ENCODE measurements around the gene SNAP91. TPM values are rescaled to one million over a fixed set of nuclear protein-coding genes. Genes with fewer than 3 reads are reported as not detected.

SNAP91 gene
- total RNA-seq, 1 donor from 2014 or later: 2.6 TPM

DNA sequence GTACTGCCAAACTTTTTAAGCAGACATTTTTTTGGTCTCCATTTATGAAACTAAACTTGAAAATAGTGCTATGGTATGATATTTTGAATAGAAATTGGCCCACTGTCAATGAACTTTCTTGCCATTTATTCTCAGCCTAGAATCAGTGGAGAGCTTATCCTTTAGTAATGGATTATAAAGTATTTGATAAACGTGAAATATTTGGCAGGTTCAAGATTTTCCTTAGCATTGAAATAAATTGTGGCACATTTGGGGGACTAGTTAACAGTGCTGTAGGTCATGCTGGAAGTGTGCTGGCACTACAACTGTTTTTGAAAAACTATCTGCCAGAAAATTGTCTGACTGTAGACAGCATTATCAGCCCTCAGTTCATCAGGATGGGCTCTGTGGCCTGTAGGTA, 194.4 kb downstream of the SNAP91 start:
- Histone ChIP-seq H3K36me3 (no peaks in the 10 kb centered on the region), H3K9me3 (replicated peaks) (no peaks in the 10 kb centered on the region), H3K4me3 (no peak overlapping the region), H3K27ac (replicated peaks) (no peak overlapping the region), H3K27me3 (ENCODE audit: low read depth) (peaks cover 6% of the 10 kb centered on the region), H3K4me1 (peaks cover 13% of the 10 kb centered on the region)
- intact Hi-C loops (cut with micrococcal nuclease): loop anchor here (2.0 to 10.0 kb wide), 3 partner anchors 97 to 450 kb away; partner anchors contain the start of genes DOP1A and UBE3D
- TF ChIP-seq, protein P1, sequence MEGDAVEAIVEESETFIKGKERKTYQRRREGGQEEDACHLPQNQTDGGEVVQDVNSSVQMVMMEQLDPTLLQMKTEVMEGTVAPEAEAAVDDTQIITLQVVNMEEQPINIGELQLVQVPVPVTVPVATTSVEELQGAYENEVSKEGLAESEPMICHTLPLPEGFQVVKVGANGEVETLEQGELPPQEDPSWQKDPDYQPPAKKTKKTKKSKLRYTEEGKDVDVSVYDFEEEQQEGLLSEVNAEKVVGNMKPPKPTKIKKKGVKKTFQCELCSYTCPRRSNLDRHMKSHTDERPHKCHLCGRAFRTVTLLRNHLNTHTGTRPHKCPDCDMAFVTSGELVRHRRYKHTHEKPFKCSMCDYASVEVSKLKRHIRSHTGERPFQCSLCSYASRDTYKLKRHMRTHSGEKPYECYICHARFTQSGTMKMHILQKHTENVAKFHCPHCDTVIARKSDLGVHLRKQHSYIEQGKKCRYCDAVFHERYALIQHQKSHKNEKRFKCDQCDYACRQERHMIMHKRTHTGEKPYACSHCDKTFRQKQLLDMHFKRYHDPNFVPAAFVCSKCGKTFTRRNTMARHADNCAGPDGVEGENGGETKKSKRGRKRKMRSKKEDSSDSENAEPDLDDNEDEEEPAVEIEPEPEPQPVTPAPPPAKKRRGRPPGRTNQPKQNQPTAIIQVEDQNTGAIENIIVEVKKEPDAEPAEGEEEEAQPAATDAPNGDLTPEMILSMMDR (IDR thresholded peaks at IDR 0.05; ENCODE audit: borderline replicate concordance): no peak
- DNase-seq: no peak

DNA sequence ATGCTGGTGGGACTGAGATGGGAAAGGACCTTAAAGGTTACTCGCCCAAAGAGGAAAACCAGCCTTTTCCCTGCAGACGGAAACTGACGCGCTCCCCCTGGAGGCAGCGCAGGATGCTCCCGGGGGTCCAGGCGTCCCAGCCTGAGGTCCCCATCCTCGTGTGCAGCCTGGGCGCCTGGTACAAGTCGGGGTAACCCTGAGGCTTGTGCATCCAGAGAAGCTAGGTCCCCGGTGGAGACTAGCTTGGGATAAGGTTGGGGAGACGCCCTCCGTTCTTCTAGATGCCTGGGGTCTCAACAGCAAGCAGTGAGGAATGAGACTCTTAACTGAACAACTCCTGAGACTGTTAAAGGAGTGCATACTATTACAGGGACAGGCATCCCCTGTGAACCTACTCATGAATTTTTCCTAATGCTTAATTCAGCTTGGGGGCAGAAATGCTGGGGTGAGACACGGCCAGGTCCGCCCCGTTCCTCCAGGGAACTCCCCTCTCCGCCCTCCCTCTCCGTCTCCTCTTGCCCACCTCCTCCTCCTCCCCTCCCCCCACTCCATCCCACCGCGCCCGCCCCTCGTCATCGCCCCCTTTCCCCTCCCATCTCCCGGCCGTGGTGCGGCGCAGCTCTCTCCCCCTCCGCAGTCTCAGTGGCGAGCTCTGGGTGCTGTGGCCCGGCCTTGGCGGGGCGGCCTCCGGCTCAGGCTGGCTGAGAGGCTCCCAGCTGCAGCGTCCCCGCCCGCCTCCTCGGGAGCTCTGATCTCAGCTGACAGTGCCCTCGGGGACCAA, 196.8 kb downstream of the SNAP91 start, which contains the start of gene PRSS35:
PRSS35 (plus strand) TSS at position 634 of the 781 bp plus-strand sequence. CDS start 10,908 bp downstream, outside the sequence.
- Histone ChIP-seq H3K36me3 (no peaks in the 10 kb centered on the region), H3K4me1 (peaks cover 13% of the 10 kb centered on the region), H3K27me3 (ENCODE audit: low read depth) (peaks cover under 1% of the 10 kb centered on the region), H3K9me3 (replicated peaks) (no peaks in the 10 kb centered on the region), H3K4me3 (peak within 1 kb of the TSS; percentile 64), H3K27ac (replicated peaks) (no peak within 1 kb of the TSS)
- intact Hi-C loops (cut with micrococcal nuclease): loop anchor here (5.0 to 10.0 kb wide), 2 partner anchors 95 to 447 kb away; partner anchors contain the start of genes DOP1A and UBE3D
- DNase-seq: peak; percentile 45
- TF ChIP-seq, protein P1 (IDR thresholded peaks at IDR 0.05; ENCODE audit: borderline replicate concordance): peak; percentile 69

DNA sequence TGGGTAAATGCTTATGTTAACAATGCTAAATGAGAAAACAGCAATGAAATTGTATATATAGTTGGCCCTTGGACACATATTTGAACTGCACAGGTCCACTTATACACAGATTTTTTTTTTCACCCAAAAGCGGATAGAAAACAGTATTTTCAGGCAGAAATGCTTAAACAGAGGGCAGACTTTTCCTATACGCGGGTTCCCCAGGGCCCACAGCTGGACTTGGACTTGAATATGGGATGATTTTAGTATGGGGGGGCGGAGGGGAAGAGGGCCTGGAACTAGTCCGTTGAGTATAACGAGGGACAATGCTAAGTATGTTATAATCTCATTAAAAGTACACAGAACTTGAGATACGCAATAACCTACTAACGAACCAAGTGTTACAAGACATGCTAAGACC, 197.6 kb downstream of the SNAP91 start:
- H3K27ac ChIP-seq (replicated peaks): no peak overlapping the region
- DNase-seq: no peak
- H3K4me1 ChIP-seq: peaks cover 13% of the 10 kb centered on the region
- H3K4me3 ChIP-seq: no peak overlapping the region
- H3K9me3 ChIP-seq (replicated peaks): no peaks in the 10 kb centered on the region
- H3K27me3 ChIP-seq (ENCODE audit: low read depth): no peaks in the 10 kb centered on the region
- TF ChIP-seq, protein P1 (IDR thresholded peaks at IDR 0.05; ENCODE audit: borderline replicate concordance): no peak
- intact Hi-C loops (cut with micrococcal nuclease): loop anchor here (5.0 to 10.0 kb wide), 2 partner anchors 94 to 446 kb away; partner anchors contain the start of genes DOP1A and UBE3D
- no peaks in the 10 kb centered on the region for H3K36me3 ChIP-seq

DNA sequence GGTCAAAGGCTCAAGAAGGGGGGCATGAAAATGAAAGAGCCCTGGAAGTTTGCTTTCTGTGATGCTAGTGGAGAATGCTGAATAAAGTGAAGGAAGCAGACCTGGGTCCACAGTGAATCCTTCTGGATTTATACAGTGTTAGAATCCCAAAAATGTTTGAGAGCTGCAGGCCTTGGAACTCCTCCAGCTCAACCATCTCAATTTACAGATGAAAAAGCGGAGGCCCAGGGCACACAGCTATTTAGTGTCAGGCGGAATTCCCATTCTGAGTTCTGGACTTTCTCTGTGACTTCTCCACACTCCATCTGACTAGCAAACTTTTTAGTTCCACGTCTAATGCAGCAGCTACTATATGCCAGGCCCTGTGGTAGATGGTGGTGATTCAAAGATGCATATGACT, 198.1 kb downstream of the SNAP91 start:
- TF ChIP-seq, protein P1 (IDR thresholded peaks at IDR 0.05; ENCODE audit: borderline replicate concordance): no peak
- H3K4me3 ChIP-seq: no peak overlapping the region
- no peaks in the 10 kb centered on the region for H3K27me3 ChIP-seq (ENCODE audit: low read depth)
- no peaks in the 10 kb centered on the region for H3K36me3 ChIP-seq
- no peak for DNase-seq
- no peaks in the 10 kb centered on the region for H3K9me3 ChIP-seq (replicated peaks)
- intact Hi-C loops (cut with micrococcal nuclease): loop anchor here (5.0 to 10.0 kb wide), 2 partner anchors 93 to 446 kb away; partner anchors contain the start of genes DOP1A and UBE3D
- H3K27ac ChIP-seq (replicated peaks): no peak overlapping the region
- peaks cover 13% of the 10 kb centered on the region for H3K4me1 ChIP-seq

DNA sequence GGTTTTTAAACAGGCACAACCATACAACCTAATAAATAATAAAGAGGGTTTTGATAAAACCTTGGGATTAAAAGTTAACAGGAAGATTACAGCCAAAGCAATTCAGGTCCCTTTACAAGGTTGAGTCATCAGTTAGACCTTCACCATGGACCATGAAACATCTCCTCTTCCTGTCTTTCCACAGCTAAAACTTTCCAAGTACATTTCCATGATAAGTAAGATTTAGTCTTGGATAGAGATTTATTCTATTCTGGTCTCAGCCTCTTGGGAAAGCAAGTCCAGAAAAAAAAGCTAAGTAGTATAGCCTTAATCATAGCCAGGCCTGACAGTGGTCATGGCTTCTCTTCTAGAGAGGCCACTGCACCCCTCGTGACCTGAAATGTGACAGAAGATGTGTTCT, 199.5 kb downstream of the SNAP91 start:
- H3K36me3 ChIP-seq: no peaks in the 10 kb centered on the region
- no peak overlapping the region for H3K4me3 ChIP-seq
- TF ChIP-seq, protein P1 (IDR thresholded peaks at IDR 0.05; ENCODE audit: borderline replicate concordance): no peak
- no peaks in the 10 kb centered on the region for H3K27me3 ChIP-seq (ENCODE audit: low read depth)
- no peak for DNase-seq
- no peaks in the 10 kb centered on the region for H3K9me3 ChIP-seq (replicated peaks)
- intact Hi-C loops (cut with micrococcal nuclease): no loop called here
- peaks cover 17% of the 10 kb centered on the region for H3K4me1 ChIP-seq
- no peak overlapping the region for H3K27ac ChIP-seq (replicated peaks)
